ENCODE data around the gene CD180. TPM values are rescaled to one million over a fixed set of nuclear protein-coding genes. Genes with fewer than 3 reads are reported as not detected.
"Not testable (repeated sequence)": the region's sequence is repeated elsewhere in the genome, so short reads cannot be mapped to it uniquely, and the experiment has no call there.

Gene CD180
- total RNA-seq, 1 experiment from 2014 or later = not detected

- Histone ChIP-seq H3K27me3 (replicated peaks; ENCODE audit: control insufficient read depth, insufficient read depth, low read length) (no peaks in the 10 kb centered on the region), H3K4me3 (ENCODE audit: low read depth, low read length) (no peak overlapping the region), H3K36me3 (ENCODE audit: control insufficient read depth, insufficient read depth, low read length) (no peaks in the 10 kb centered on the region), H3K4me1 (no peaks in the 10 kb centered on the region), H3K9me3 (peaks cover 9% of the 10 kb centered on the region; the same call in 1 of the 2 replicates)
- no peak for TF ChIP-seq CTCF (IDR thresholded peaks at IDR 0.05; ENCODE audit: insufficient read depth in 1 of 2, low read depth in 1 of 2, low read length in 1 of 2, severe bottlenecking in 1 of 2, unreplicated experiment in 1 of 2)
- ChIA-PET CTCF (no interaction called here), POLR2A (no interaction called here)
- H3K4me1 Mint-ChIP-seq (ENCODE audit: low read depth, unreplicated experiment) = no peaks in the 10 kb centered on the region
- peaks cover 15% of the 10 kb centered on the region for H3K9me3 Mint-ChIP-seq (ENCODE audit: unreplicated experiment)
- no peak for DNase-seq
- no peaks in the 10 kb centered on the region for H3K27me3 Mint-ChIP-seq (ENCODE audit: insufficient read depth, unreplicated experiment)
- H3K27ac Mint-ChIP-seq (ENCODE audit: unreplicated experiment) = no peak overlapping the region
- H3K36me3 Mint-ChIP-seq (ENCODE audit: insufficient read depth, unreplicated experiment) = no peaks in the 10 kb centered on the region
- no peak overlapping the region for H3K4me3 Mint-ChIP-seq (ENCODE audit: unreplicated experiment)
- intact Hi-C loops (cut with micrococcal nuclease; ENCODE audit: unreplicated experiment) = no loop called here
- BruUV-seq (replicated peaks) = no TSS peak
Observed at GRCh38 chr5:67173959-67174358, 22.6 kb downstream of the CD180 start.

DNA sequence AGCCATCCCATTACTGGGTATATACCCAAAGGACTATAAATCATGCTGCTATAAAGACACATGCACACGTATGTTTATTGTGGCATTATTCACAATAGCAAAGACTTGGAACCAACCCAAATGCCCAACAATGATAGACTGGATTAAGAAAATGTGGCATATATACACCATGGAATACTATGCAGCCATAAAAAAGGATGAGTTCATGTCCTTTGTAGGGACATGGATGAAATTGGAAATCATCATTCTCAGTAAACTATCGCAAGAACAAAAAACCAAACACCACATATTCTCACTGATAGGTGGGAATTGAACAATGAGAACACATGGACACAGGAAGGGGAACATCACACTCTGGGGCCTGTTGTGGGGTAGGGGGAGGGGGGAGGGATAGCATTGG, 23.2 kb downstream of the CD180 start:
- H3K4me1 Mint-ChIP-seq (ENCODE audit: low read depth, unreplicated experiment); POLR2A ChIA-PET; H3K9me3 ChIP-seq; H3K4me3 ChIP-seq (ENCODE audit: low read depth, low read length); H3K36me3 Mint-ChIP-seq (ENCODE audit: insufficient read depth, unreplicated experiment); H3K27me3 ChIP-seq (replicated peaks; ENCODE audit: control insufficient read depth, insufficient read depth, low read length); H3K4me3 Mint-ChIP-seq (ENCODE audit: unreplicated experiment); CTCF ChIA-PET; DNase-seq; H3K27me3 Mint-ChIP-seq (ENCODE audit: insufficient read depth, unreplicated experiment); H3K4me1 ChIP-seq; H3K27ac Mint-ChIP-seq (ENCODE audit: unreplicated experiment); intact Hi-C loops (cut with micrococcal nuclease; ENCODE audit: unreplicated experiment); H3K36me3 ChIP-seq (ENCODE audit: control insufficient read depth, insufficient read depth, low read length); BruUV-seq (replicated peaks): not testable (repeated sequence)
- peaks cover 15% of the 10 kb centered on the region for H3K9me3 Mint-ChIP-seq (ENCODE audit: unreplicated experiment)

DNA sequence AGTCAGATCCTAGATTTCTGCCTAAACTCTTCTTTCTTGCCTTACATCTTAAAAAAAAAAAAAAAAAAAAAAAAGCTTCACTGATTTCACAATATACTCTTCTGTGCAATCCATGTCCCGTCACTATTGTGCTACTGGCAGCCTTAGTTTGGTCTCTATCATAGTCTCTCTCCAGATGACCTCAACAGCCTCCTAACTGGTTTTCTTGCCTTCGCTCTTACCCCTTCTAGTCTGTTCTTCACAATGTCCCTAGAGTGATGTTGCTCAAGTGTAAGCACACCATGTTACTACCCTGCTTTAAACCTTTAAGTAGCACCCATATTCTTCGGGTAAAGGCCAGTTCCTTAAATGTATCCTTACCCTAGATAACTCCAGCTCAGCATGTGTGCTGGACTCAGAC, 25.8 kb downstream of the CD180 start:
- POLR2A ChIA-PET = no interaction called here
- H3K27ac Mint-ChIP-seq (ENCODE audit: unreplicated experiment) = no peak overlapping the region
- H3K4me3 Mint-ChIP-seq (ENCODE audit: unreplicated experiment) = no peak overlapping the region

More for the DNA sequence above, 25.8 kb downstream of the CD180 start:
- CTCF ChIA-PET = no interaction called here
- peaks cover 4% of the 10 kb centered on the region for H3K36me3 Mint-ChIP-seq (ENCODE audit: insufficient read depth, unreplicated experiment)
- no peaks in the 10 kb centered on the region for H3K9me3 Mint-ChIP-seq (ENCODE audit: unreplicated experiment)
- no peaks in the 10 kb centered on the region for H3K27me3 Mint-ChIP-seq (ENCODE audit: insufficient read depth, unreplicated experiment)
- no peaks in the 10 kb centered on the region for H3K4me1 Mint-ChIP-seq (ENCODE audit: low read depth, unreplicated experiment)
- H3K36me3 ChIP-seq (ENCODE audit: control insufficient read depth, insufficient read depth, low read length) = no peaks in the 10 kb centered on the region
- no peak for TF ChIP-seq CTCF (IDR thresholded peaks at IDR 0.05; ENCODE audit: insufficient read depth in 1 of 2, low read depth in 1 of 2, low read length in 1 of 2, severe bottlenecking in 1 of 2, unreplicated experiment in 1 of 2)
- intact Hi-C loops (cut with micrococcal nuclease; ENCODE audit: unreplicated experiment) = no loop called here
- no TSS peak for BruUV-seq (replicated peaks)
- no peaks in the 10 kb centered on the region for H3K27me3 ChIP-seq (replicated peaks; ENCODE audit: control insufficient read depth, insufficient read depth, low read length)
- H3K9me3 ChIP-seq = no peaks in the 10 kb centered on the region
- no peaks in the 10 kb centered on the region for H3K4me1 ChIP-seq
- H3K4me3 ChIP-seq (ENCODE audit: low read depth, low read length) = no peak overlapping the region
- DNase-seq = no peak

Measured in Caco-2 (cell line).